T47D (cell line): ENCODE data around the gene GFER.

Source experiments
- DNase-seq, 2 experiments: peaks; one replicate each; pipeline versions ENCODE4 v3.0.0 to v3.0.0-alpha.2; 2011 to 2012; ENCODE audit warnings: low read depth in 1 of 2, low spot score in 1 of 2
- JUND ChIP-seq: IDR thresholded peaks from 2 replicates; pipeline ENCODE4 v1.6.1; 2012; ENCODE audit warnings: low read depth
- in situ Hi-C: cut with HindIII; loops from 2 replicates; pipeline ENCODE4 v1.10.0; 2016; ENCODE audit warnings: low sequenced_read_pairs, low pct_unique_long_range_greater_than_20kb

Gene GFER

GRCh38 chr16:2015117-2015946 lies 31.3 kb downstream of the GFER start:
- in situ Hi-C loops, result no loop called here
- DNase-seq, result peak in 1 of 2 experiments; percentile 86
- TF ChIP-seq JUND, result no peak

GRCh38 chr16:2015947-2016208 lies 31.9 kb downstream of the GFER start:
- TF ChIP-seq JUND, result no peak
- in situ Hi-C loops, result no loop called here

GRCh38 chr16:2016407-2016922 lies 32.5 kb downstream of the GFER start:
- DNase-seq, result no peak
- TF ChIP-seq JUND, result no peak
- in situ Hi-C loops, result no loop called here

More at GRCh38 chr16:2015947-2016208, 31.9 kb downstream of the GFER start:
- DNase-seq, result no peak

GRCh38 chr16:2019518-2019920 lies 35.5 kb downstream of the GFER start, which contains the start of gene NPW:
Gene NPW, plus strand, starts transcription at chr16:2019785.
- TF ChIP-seq JUND, result no peak
- in situ Hi-C loops, result no loop called here
- DNase-seq, result no peak

GRCh38 chr16:2019921-2020831 lies 36.2 kb downstream of the GFER start:
- no peak for TF ChIP-seq JUND
- DNase-seq, result no peak
- in situ Hi-C loops, result no loop called here

- TF ChIP-seq JUND, result no peak
- DNase-seq, result peak; percentile 75 to 84
- in situ Hi-C loops, result no loop called here
Measured at GRCh38 chr16:2022723-2023091, 38.7 kb downstream of the GFER start.

- DNase-seq, result peak; percentile 91 to 94
- in situ Hi-C loops, result no loop called here
Measured at GRCh38 chr16:2023092-2024031, 39.4 kb downstream of the GFER start.

GRCh38 chr16:2024032-2024420 lies 40.0 kb downstream of the GFER start:
- DNase-seq, result no peak
- in situ Hi-C loops, result no loop called here
- TF ChIP-seq JUND, result no peak

More at GRCh38 chr16:2023092-2024031, 39.4 kb downstream of the GFER start:
- no peak for TF ChIP-seq JUND

- no peak for DNase-seq
- in situ Hi-C loops, result no loop called here
- TF ChIP-seq JUND, result no peak
Measured at GRCh38 chr16:2025251-2025650, 41.3 kb downstream of the GFER start.

GRCh38 chr16:2025878-2026460 lies 42.0 kb downstream of the GFER start:
- TF ChIP-seq JUND, result no peak
- no peak for DNase-seq
- in situ Hi-C loops, result no loop called here

GRCh38 chr16:2026461-2027023 lies 42.5 kb downstream of the GFER start, which contains the start of gene NHERF2:
Gene NHERF2, plus strand, starts transcription at chr16:2026902. Its CDS starts 104 bp downstream, at chr16:2027006.
- in situ Hi-C loops, result no loop called here
- no peak for TF ChIP-seq JUND
- peak in 1 of 2 experiments; percentile 80 for DNase-seq
